HG03095 (cell line): ENCODE data around the gene KCNG2.

ENCODE experiments used
- ATAC-seq: cut with Tn5 transposase; IDR thresholded peaks from one replicate; pipeline ENCODE4 v1.9.1; 2021; ENCODE audit warnings: moderate library complexity; ENCODE audit not compliant: unreplicated experiment

Gene KCNG2

DNA sequence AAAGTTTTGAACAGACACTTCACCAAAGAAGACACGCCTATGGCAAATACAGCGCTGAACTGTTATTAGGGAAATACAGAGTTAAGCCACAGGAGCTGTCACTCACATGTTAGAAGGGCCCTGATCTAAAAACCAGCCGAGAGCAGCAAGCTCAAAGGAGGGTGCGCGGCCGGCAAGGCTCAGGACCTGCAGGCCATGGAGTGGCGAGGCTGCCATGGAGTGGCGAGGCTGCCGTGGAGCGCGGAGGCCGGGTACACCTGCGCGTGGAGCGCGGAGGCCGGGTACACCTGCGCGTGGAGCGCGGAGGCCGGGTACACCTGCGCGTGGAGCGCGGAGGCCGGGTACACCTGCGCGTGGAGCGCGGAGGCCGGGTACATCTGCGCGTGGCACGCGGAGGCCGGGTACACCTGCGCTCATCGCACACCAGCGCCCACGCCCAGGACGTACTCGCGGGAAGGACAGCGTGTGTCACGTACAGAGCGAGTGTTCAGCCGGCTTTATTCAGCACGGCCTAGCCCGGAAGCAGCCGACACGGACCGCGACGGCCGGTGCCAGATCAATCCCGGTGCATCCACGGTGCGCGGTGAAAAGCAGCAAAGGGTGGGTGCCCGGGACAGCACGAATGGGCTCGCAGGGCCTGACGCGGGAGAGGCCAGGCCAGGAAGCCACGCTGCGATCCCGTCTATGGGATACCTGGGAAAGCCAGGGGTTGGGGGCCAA lies 84.9 kb downstream of the KCNG2 start:
- ATAC-seq: no peak

- ATAC-seq: no peak
Observed at GRCh38 chr18:79883461-79884293, 85.9 kb downstream of the KCNG2 start.

DNA sequence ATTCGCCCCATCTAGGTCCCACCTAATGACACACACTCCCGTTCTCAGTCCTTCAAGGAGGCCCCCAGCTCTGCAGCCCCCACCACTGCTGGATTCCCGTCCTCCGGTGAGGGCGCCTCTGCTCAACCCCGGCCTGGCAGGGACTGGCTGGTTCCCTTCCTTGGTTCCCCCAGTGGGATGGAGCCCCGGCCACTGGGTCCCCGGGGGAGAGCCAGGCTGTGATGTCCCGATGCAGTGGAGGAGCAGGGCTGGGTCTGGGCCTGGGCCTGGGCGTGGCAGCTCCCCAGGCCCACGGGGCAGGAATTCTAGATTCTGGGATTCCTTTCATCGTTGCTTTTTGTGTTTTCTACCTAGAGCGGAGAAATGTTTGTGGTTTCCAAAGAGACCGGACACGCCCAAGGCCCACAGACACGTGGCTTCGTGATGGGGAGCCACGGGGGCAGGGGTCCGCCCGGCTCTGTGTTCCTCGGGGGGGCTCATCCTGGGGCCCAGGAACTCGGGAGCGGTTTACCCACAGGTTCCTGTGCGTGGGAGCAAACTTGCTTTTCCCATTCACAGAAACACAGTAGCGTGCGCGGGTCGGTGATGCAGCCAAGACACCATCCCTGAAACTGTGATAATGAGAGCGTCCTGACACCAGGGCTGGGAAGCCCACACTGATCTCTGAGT lies 86.7 kb downstream of the KCNG2 start:
- no peak for ATAC-seq

DNA sequence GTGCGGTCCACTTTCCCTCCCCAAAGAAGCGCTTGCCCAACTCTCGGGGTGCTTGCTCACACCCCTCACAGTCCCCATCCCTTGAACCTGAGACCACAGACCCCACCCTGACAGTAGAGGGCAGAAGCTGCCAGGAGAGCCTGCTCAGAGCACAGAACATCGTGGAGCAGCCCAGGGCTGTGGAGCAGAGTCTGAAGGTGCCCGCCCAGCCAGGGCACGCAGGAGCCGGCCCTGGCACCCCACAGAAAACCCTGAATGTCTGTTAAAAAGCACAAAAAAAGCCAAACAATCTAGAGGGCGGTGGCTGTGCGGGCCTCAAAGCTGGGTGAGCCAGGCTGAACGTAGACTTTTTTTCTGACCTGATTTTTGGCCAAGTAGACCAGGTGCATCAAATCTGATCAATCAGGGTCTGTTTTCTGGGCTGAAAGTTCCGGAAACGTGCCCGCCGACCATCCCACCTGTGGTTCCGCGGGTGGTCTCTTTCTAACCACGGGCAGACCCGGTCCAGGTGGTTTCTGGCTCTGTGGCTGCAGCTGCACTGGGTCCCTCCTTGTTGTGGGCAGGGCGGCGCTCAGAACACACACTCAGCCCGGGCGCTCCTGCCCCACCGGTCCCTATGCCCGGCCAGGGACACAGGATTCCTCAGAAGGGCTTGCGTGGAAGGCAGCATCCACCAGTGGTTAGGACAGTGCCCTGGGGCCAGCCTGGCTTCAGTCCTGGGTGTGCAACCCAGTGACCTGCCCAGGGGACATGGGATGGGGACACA lies 87.4 kb downstream of the KCNG2 start:
- ATAC-seq: no peak

- ATAC-seq: no peak
Observed at GRCh38 chr18:79887181-79888000, 89.7 kb downstream of the KCNG2 start.

- no peak for ATAC-seq
Observed at GRCh38 chr18:79888016-79888415, 90.3 kb downstream of the KCNG2 start.

DNA sequence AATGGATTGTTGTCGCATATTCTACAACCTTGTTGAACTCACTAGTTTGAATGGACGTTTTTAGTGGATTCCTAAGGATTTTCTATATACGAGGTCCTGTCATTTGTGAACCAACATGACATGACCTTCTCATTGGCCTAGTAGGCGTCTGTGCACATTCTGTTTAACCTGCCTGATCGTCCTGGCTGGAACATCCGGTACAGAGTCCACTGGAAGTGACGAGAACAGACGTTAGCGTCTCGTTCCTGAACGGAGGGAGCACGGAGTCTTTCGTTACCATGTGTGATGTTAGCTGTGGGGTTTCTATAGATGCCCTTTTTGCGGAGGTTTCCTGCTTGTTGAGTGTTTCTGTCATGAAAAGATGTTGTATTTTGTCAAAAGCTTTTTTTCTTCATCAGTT lies 91.8 kb downstream of the KCNG2 start:
- ATAC-seq: no peak

DNA sequence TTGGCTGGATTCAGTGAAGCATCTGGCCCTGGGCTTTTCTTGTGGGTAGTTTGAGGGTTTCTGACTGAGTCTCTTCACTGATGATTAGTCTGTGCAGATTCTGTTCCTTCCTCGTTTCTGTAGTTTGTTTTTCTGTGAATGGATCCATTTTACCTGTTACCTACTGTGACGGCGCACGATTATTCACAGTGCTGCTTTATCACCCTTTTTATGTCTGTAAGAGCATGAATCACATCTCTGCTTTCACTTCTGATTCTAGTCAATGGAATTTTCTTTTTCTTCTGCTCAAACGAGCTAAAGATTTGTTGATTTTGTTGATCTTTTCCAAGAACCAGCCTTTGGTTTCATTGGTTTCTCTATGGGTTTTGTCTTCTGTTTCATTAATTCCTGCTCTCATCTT lies 92.9 kb downstream of the KCNG2 start:
- ATAC-seq: no peak

GRCh38 chr18:79896738-79897137 lies 99.0 kb downstream of the KCNG2 start:
- ATAC-seq: no peak

DNA sequence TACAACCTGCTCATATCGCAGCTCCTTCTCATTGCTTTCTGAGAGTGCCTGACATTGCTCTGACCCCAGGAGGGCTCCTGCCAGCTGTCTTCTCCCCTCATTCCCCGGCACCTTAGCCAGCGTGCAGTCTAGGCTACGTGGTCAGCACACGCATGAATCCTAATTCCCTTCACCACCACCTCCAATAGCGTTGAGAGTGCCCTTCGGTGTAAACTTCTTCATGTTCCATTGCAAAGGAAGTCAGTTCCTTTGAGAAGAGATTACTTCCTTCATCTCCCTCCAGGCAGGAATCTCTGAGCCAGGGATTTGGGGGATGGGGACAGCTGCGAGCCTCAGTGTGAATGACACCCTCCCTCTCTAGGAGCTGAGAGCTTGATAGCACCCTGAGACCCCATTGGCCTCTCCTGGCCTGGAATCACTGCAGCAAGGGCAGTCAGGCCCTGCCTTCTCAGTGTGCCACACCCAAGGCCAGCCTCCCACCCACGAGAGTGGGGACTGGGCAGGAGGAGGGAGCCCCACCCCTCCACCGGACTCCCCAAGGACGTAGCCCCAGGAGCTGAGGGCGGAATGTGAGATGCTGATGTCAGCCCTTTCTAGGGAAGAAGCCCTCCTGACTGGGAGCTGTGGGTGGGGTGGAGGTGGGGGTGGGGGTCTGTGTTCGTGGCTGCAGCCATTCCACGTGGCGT lies 100.3 kb downstream of the KCNG2 start:
- ATAC-seq: no peak

- no peak for ATAC-seq
Observed at GRCh38 chr18:79898952-79899608, 101.3 kb downstream of the KCNG2 start.

- no peak for ATAC-seq
Observed at GRCh38 chr18:79899609-79900445, 102.1 kb downstream of the KCNG2 start.

DNA sequence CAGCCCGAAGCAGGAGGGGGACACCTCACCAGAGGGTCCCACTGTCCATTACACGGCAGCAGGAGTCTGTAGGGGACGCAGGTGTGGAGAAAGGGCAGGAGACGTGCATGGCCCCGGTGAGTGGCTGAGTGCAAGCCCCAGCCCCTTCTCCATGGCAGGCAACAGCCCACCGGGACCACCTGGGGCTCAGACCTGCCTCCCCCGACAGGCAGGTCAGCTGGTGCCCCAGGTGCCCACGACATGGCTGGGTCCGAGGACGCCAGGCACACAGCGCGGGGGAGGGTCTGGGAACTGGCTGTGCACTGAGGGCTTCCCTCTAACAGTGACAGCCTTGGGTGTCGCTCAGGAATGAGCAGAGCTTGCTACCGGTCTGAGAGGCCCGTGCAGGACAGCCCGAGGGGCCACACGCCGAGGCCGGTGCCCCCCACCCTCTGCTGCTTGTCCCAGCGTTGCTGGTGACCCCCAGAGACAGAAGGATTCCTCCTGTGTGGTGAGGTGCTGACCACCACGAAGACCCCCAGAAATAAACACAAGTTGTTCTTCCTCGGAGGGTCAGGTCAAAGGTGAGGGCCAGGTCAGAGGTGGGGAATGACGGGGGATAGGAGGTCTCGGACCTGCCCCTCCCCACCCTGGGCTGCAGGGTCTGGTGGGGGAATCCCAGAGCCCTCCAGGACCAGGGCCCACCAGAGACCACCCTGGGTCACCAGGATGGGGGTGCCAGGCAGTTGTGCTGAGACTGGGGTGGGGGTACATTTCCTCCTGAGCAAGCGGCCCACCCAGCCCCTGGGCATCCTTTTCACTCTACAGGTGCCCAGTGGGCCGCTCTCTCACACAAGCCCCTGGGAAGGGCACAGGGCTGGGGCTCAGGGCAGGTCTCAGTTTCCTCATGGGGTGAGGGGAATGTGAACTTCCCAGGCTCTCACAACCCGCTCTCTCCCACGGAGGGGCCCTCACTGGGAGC lies 103.2 kb downstream of the KCNG2 start:
- ATAC-seq: no peak

GRCh38 chr18:79901665-79902064 lies 103.9 kb downstream of the KCNG2 start:
- no peak for ATAC-seq

GRCh38 chr18:79902075-79902474 lies 104.3 kb downstream of the KCNG2 start:
- ATAC-seq: no peak

- ATAC-seq: no peak
Observed at GRCh38 chr18:79902640-79903039, 104.9 kb downstream of the KCNG2 start.

DNA sequence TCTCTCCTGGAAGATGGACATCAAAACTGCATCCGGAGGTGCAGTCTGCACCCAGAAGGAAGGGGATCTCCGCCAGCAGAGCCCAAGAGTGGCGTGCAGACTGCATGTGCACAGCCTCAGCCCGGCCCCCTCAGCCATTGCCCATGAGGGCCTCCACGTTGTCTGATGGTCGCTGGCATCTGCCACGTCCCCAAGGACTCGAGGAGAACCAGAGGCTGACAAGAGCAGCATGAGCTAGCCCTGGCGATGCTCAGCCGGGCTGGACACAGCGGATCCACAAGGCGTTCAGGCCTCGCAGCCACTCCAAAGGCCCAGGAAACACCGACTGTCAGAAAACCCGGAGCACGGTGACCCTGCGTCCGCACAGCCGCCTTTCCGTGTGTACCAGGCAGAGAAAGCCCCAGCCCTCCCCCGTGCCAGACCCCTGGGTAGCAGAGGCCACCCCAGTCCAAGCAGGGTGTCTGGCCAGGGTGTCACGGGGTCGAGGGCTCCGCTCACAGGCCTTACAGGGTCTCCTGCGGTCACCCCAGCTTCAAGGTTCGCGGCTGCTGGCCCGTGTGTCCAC lies 105.4 kb downstream of the KCNG2 start:
- ATAC-seq: no peak
